Tibial nerve (tissue), 4 donors: ENCODE measurements around the gene ZNF571.

Source experiments
- CTCF ChIP-seq, 5 experiments: fragments of 200-600 bp in 3 of 5; fragments of 450-650 bp in 2 of 5; sonication (generic) in 3 of 5; IDR thresholded peaks; one replicate each; pipeline ENCODE4 v1.5.1; 2016 to 2019; ENCODE audit warnings: antibody characterized with exemption in 5 of 5, mild to moderate bottlenecking in 3 of 5, moderate library complexity in 2 of 5
- EP300 ChIP-seq, 2 donors: sonication (generic); formaldehyde crosslinking; IDR thresholded peaks; one replicate each; pipeline ENCODE4 v1.6.1; 2017; ENCODE audit warnings: antibody characterized with exemption in 2 of 2, mild to moderate bottlenecking in 1 of 2
- POLR2A ChIP-seq, 2 donors: fragments of 450-650 bp; IDR thresholded peaks; one replicate each; pipeline ENCODE4 v1.6.1; 2017; ENCODE audit warnings: antibody characterized with exemption in 2 of 2, mild to moderate bottlenecking in 2 of 2, moderate library complexity in 2 of 2

GRCh38 chr19:37563518-37563917 lies 31.1 kb downstream of the ZNF571 start:
- TF ChIP-seq CTCF (IDR thresholded peaks at IDR 0.05) (no peak), POLR2A (IDR thresholded peaks at IDR 0.05) (no peak), EP300 (IDR thresholded peaks at IDR 0.05) (no peak)
